ENCODE data around the gene TENM4. TPM values are rescaled to one million over a fixed set of nuclear protein-coding genes. Genes with fewer than 3 reads are reported as not detected.
"Not testable (repeated sequence)": the region's sequence is repeated elsewhere in the genome, so short reads cannot be mapped to it uniquely, and the experiment has no call there.

Gene TENM4
- total and polyA plus RNA-seq, 4 experiments from 2014 or later, result 0.25 to 0.28 TPM; not detected in 2

DNA sequence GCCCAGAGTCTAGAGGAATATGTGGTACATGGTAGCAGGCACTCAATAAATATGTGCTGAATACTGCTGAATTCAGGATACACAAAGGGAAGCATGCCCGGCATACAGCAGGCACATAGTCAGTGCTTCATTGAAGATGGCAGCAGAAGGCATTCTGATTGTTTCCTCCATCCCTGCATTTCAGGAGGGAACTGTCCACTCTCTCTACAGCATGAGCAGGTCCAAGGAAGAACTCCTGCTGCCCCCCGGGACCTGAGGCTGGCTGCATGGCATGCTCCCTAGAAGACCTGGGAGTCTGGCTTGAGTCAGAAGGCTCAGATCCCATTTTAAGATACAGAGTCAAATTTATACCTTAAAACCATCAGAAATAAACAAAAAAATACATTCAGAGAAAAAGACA lies 546.8 kb downstream of the TENM4 start:
- no peak overlapping the region for H3K4me3 ChIP-seq (ENCODE audit: low read length in 2 of 2)
- no peak for DNase-seq
- intact Hi-C loops (cut with micrococcal nuclease), result no loop called here
- no peaks in the 10 kb centered on the region for H3K4me1 ChIP-seq (ENCODE audit: insufficient read depth, low read length)
- CTCF ChIA-PET (ENCODE audit: partially characterized antibody), result no interaction called here
- no peak overlapping the region for H3K4me3 Mint-ChIP-seq
- H3K9me3 Mint-ChIP-seq, result no peaks in the 10 kb centered on the region
- H3K27me3 ChIP-seq (ENCODE audit: insufficient read depth, low read length), result no peaks in the 10 kb centered on the region
- no peaks in the 10 kb centered on the region for H3K9me3 ChIP-seq (ENCODE audit: control insufficient read depth in 1 of 2, low read length in 2 of 2)
- POLR2A ChIA-PET (ENCODE audit: partially characterized antibody), result no interaction called here
- no peaks in the 10 kb centered on the region for H3K36me3 Mint-ChIP-seq
- no peaks in the 10 kb centered on the region for H3K4me1 Mint-ChIP-seq
- no peak overlapping the region for H3K27ac ChIP-seq (ENCODE audit: low read depth, low read length)
- H3K27me3 Mint-ChIP-seq, result no peaks in the 10 kb centered on the region
- H3K27ac Mint-ChIP-seq, result no peak overlapping the region
- no peaks in the 10 kb centered on the region for H3K36me3 ChIP-seq (ENCODE audit: insufficient read depth, low read length)

DNA sequence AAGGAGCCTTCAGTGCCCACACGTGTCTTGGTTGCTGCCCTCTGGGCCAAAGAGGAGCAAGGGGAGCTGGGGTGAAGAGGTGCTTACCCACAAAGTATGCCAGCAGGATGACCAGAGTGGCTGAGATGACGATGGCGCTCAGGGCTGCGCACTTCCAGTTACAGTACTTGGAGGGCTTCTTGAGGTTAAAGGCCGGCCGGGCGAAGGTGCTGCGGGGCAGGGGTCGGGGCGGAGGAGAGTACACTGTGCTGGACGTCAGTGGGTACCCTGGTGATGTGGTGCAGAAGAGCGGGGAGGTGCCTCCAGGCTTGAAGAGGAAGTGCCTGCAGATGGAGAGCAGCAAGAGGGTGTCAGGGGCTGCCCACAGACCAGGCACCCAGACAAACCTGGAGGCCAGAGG lies 551.1 kb downstream of the TENM4 start:
- Mint-ChIP-seq H3K36me3 (no peaks in the 10 kb centered on the region), H3K4me3 (no peak overlapping the region), H3K9me3 (peaks cover 0 to 4% (median 0%) of the 10 kb centered on the region in 8 donors), H3K27me3 (no peaks in the 10 kb centered on the region), H3K27ac (no peak overlapping the region), H3K4me1 (no peaks in the 10 kb centered on the region)
- intact Hi-C loops (cut with micrococcal nuclease), result no loop called here
- ChIA-PET CTCF (ENCODE audit: partially characterized antibody) (no interaction called here), POLR2A (ENCODE audit: partially characterized antibody) (no interaction called here)
- Histone ChIP-seq H3K27ac (ENCODE audit: low read depth, low read length) (no peak overlapping the region), H3K4me3 (ENCODE audit: low read length in 2 of 2) (no peak overlapping the region), H3K9me3 (ENCODE audit: control insufficient read depth in 1 of 2, low read length in 2 of 2) (no peaks in the 10 kb centered on the region), H3K27me3 (ENCODE audit: insufficient read depth, low read length) (no peaks in the 10 kb centered on the region), H3K36me3 (ENCODE audit: insufficient read depth, low read length) (no peaks in the 10 kb centered on the region), H3K4me1 (ENCODE audit: insufficient read depth, low read length) (no peaks in the 10 kb centered on the region)
- DNase-seq, result no peak

DNA sequence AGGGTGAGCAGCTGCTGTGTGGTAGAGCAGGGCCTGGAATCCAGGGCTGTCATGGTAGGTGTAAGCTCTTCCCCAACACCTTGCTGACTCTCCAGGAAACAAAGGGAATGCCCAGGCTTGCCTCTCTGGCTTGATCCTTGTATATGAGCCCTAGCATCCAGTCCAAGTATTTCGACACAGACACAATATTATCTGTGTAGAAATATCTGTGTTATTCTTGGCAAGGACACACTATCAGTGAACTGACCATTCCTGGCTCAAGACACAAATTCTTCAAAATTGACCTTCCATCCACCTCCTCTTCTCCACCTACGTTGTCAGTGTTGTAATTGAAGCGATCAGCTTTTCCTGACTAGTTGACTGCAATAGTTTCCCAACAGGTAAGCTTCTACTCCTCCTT lies 554.2 kb downstream of the TENM4 start:
- Mint-ChIP-seq H3K9me3 (peaks cover 0 to 5% (median 0%) of the 10 kb centered on the region in 8 donors), H3K36me3 (no peaks in the 10 kb centered on the region), H3K4me3 (no peak overlapping the region), H3K27ac (no peak overlapping the region), H3K4me1 (no peaks in the 10 kb centered on the region), H3K27me3 (no peaks in the 10 kb centered on the region)
- no peak for DNase-seq
- no peak overlapping the region for H3K27ac ChIP-seq (ENCODE audit: low read depth, low read length)
- no peaks in the 10 kb centered on the region for H3K9me3 ChIP-seq (ENCODE audit: control insufficient read depth in 1 of 2, low read length in 2 of 2)
- H3K27me3 ChIP-seq (ENCODE audit: insufficient read depth, low read length), result no peaks in the 10 kb centered on the region
- intact Hi-C loops (cut with micrococcal nuclease), result no loop called here
- no peaks in the 10 kb centered on the region for H3K36me3 ChIP-seq (ENCODE audit: insufficient read depth, low read length)
- POLR2A ChIA-PET (ENCODE audit: partially characterized antibody), result no interaction called here
- no peaks in the 10 kb centered on the region for H3K4me1 ChIP-seq (ENCODE audit: insufficient read depth, low read length)
- H3K4me3 ChIP-seq (ENCODE audit: low read length in 2 of 2), result no peak overlapping the region
- CTCF ChIA-PET (ENCODE audit: partially characterized antibody), result interaction anchor here (1.1 kb wide), 2 partner anchors 16 to 29 kb away, joined by 3 read pairs; no protein-coding TSS in a partner anchor

DNA sequence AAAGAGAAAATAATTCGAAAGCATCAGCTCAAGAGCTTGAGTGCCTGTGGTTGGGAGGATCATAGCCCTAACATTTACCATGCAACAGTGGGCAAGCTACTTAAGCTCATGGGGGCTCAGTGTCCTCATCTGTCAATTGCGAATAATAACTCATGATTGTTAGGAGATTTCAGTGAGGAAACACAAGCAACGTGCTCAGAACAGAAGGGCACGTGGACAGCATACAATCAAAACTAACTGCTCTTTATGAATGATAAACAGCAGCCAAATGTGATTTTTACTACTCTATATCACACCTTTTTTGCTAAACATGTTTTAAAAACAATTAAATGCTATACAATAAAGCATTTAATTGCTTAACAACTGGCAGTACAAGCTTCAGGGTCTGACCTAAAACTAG lies 556.1 kb downstream of the TENM4 start:
- Mint-ChIP-seq H3K4me3 (no peak overlapping the region), H3K27ac (no peak overlapping the region), H3K27me3 (no peaks in the 10 kb centered on the region), H3K36me3 (no peaks in the 10 kb centered on the region), H3K4me1 (no peaks in the 10 kb centered on the region), H3K9me3 (peaks cover 0 to 17% (median 4%) of the 10 kb centered on the region in 8 donors)
- Histone ChIP-seq H3K4me3 (ENCODE audit: low read length in 2 of 2) (no peak overlapping the region), H3K4me1 (ENCODE audit: insufficient read depth, low read length) (no peaks in the 10 kb centered on the region), H3K27me3 (ENCODE audit: insufficient read depth, low read length) (no peaks in the 10 kb centered on the region), H3K9me3 (ENCODE audit: control insufficient read depth in 1 of 2, low read length in 2 of 2) (no peaks in the 10 kb centered on the region), H3K27ac (ENCODE audit: low read depth, low read length) (no peak overlapping the region), H3K36me3 (ENCODE audit: insufficient read depth, low read length) (no peaks in the 10 kb centered on the region)
- CTCF ChIA-PET (ENCODE audit: partially characterized antibody), result no interaction called here
- intact Hi-C loops (cut with micrococcal nuclease), result no loop called here
- DNase-seq, result no peak
- POLR2A ChIA-PET (ENCODE audit: partially characterized antibody), result no interaction called here

DNA sequence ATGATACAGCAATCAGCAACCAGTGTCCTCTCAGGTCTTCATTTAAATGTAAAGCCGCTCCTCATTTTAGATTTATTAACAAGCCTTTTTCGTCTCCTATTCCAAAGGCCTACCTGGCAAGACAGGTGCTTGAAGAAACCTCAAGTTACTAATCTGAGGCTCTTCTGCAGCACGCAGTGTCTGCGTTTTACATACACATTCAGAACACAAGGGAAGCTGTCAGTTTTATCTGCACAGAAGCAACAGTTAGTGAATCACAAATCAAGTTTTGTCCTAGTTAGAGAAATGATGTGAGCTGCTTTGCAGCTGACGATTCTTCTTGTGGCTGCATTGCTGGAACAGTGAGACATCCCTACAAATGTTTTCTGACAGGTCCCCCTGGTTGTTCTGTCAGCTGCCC lies 557.3 kb downstream of the TENM4 start:
- no peaks in the 10 kb centered on the region for H3K27me3 ChIP-seq (ENCODE audit: insufficient read depth, low read length)
- H3K36me3 ChIP-seq (ENCODE audit: insufficient read depth, low read length), result no peaks in the 10 kb centered on the region
- H3K4me3 ChIP-seq (ENCODE audit: low read length in 2 of 2), result no peak overlapping the region
- intact Hi-C loops (cut with micrococcal nuclease), result no loop called here
- Mint-ChIP-seq H3K9me3 (peaks cover 0 to 21% (median 7%) of the 10 kb centered on the region in 8 donors), H3K4me3 (no peak overlapping the region), H3K36me3 (no peaks in the 10 kb centered on the region), H3K27ac (no peak overlapping the region), H3K27me3 (no peaks in the 10 kb centered on the region), H3K4me1 (no peaks in the 10 kb centered on the region)
- no peaks in the 10 kb centered on the region for H3K9me3 ChIP-seq (ENCODE audit: control insufficient read depth in 1 of 2, low read length in 2 of 2)
- no peak overlapping the region for H3K27ac ChIP-seq (ENCODE audit: low read depth, low read length)
- CTCF ChIA-PET (ENCODE audit: partially characterized antibody), result no interaction called here
- POLR2A ChIA-PET (ENCODE audit: partially characterized antibody), result no interaction called here
- H3K4me1 ChIP-seq (ENCODE audit: insufficient read depth, low read length), result no peaks in the 10 kb centered on the region
- no peak for DNase-seq

DNA sequence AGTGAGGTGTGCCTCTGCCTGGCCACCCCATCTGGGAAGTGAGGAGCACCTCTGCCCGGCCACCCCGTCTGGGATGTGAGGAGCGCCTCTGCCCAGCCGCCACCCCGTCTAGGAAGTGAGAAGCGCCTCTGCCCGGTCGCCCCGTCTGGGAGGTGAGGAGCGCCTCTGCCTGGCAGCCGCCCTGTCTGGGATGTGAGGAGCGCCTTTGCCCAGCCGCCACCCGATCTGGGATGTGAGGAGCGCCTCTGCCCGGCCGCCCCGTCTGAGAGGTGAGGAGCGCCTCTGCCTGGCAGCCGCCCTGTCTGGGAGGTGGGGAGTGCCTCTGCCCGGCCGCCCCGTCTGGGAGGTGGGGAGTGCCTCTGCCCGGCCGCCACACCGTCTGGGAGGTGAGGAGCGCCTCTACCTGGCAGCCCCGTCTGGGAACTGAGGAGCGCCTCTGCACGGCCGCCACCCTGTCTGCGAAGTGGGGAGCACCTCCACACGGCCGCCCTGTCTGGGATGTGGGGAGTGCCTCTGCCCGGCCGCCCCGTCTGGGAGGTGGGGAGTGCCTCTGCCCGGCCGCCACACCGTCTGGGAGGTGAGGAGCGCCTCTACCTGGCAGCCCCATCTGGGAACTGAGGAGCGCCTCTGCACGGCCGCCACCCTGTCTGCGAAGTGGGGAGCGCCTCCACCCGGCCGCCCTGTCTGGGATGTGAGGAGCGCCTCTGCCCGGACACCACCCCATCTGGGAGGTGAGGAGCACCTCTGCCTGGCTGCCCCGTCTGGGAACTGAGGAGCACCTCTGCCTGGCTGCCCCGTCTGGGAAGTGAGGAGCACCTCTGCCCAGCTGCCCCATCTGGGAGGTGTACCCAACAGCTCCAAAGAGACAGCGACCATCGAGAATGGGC lies 561.5 kb downstream of the TENM4 start:
- CTCF ChIA-PET (ENCODE audit: partially characterized antibody), result not testable (repeated sequence)

DNA sequence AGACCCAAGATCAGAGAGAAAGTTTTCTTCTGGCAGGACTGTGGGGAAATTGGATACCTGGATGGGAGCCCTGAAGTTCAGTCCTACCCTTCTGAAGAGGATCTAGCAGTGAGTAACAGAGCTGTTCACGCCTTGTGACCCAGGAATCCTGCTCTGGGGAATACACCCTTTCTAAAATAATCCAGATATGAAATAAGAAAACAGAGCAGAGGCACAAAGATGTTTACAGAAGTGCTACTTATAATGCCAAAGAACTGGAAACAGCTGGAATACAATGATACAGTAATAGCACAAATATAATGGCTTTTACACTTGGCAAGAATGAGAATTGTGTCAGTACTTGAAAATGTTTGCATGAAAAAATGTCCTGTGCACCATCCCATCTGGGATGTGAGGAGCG lies 562.2 kb downstream of the TENM4 start:
- intact Hi-C loops (cut with micrococcal nuclease), result no loop called here
- Mint-ChIP-seq H3K9me3 (peaks cover 0 to 33% (median 16%) of the 10 kb centered on the region in 8 donors), H3K36me3 (no peaks in the 10 kb centered on the region), H3K27me3 (no peaks in the 10 kb centered on the region), H3K27ac (no peak overlapping the region), H3K4me1 (no peaks in the 10 kb centered on the region), H3K4me3 (no peak overlapping the region)
- Histone ChIP-seq H3K27me3 (ENCODE audit: insufficient read depth, low read length) (no peaks in the 10 kb centered on the region), H3K4me1 (ENCODE audit: insufficient read depth, low read length) (no peaks in the 10 kb centered on the region), H3K27ac (ENCODE audit: low read depth, low read length) (no peak overlapping the region), H3K4me3 (ENCODE audit: low read length in 2 of 2) (no peak overlapping the region), H3K9me3 (ENCODE audit: control insufficient read depth in 1 of 2, low read length in 2 of 2) (no peaks in the 10 kb centered on the region), H3K36me3 (ENCODE audit: insufficient read depth, low read length) (no peaks in the 10 kb centered on the region)
- ChIA-PET CTCF (ENCODE audit: partially characterized antibody) (no interaction called here), POLR2A (ENCODE audit: partially characterized antibody) (no interaction called here)
- DNase-seq, result no peak

More for the DNA sequence above, 561.5 kb downstream of the TENM4 start:
- H3K36me3 ChIP-seq (ENCODE audit: insufficient read depth, low read length); H3K27ac ChIP-seq (ENCODE audit: low read depth, low read length); H3K9me3 ChIP-seq (ENCODE audit: control insufficient read depth in 1 of 2, low read length in 2 of 2); DNase-seq; H3K27me3 ChIP-seq (ENCODE audit: insufficient read depth, low read length); H3K36me3 Mint-ChIP-seq; intact Hi-C loops (cut with micrococcal nuclease); H3K27me3 Mint-ChIP-seq; H3K4me3 ChIP-seq (ENCODE audit: low read length in 2 of 2); H3K4me1 Mint-ChIP-seq; H3K4me3 Mint-ChIP-seq; H3K4me1 ChIP-seq (ENCODE audit: insufficient read depth, low read length); POLR2A ChIA-PET (ENCODE audit: partially characterized antibody); H3K27ac Mint-ChIP-seq: not testable (repeated sequence)
- peaks cover 0 to 33% (median 15%) of the 10 kb centered on the region in 8 donors for H3K9me3 Mint-ChIP-seq

All from CD4-positive, alpha-beta memory T cell (primary cell).